ENCODE data around the gene L1CAM. TPM values are rescaled to one million over a fixed set of nuclear protein-coding genes. Genes with fewer than 3 reads are reported as not detected.

Gene L1CAM
- total RNA-seq, 1 donor from 2014 or later: 11.0 TPM

DNA sequence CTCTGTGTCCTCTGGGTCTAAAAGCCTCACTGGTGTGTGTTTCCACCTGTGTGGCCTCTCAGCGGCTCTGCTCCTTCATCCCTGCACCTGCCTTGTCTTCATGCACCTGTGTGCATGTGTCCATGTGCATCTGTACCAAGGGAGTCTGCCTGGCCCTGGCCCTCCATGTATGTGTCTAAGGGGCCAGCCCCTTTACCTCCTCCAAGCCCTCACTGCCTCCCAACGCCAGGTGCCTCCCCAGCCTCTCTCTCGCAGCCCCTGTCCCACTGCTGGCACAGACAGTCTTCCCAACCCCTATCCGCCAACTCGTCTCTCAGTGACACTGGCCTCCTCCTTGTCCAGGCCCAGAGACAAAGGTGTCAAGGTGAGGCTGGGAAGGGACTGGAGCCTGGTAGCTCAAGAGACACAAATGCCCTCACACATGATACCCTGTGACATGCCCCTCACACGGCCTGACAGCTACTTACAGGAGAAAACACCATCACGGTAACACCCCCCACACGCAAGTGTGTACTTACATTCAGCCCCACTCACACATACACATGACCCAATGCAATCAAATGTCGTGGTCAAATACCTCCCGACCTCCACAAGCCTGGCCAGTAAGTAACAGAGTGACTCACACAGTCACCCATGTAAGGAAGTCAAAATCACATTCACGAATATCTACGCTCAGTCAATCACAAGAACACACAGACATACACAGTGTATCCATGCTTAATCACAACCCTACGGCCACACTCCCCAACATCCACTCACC is 11.4 kb downstream of the L1CAM start:
- H3K4me3 Mint-ChIP-seq: no peak overlapping the region
- intact Hi-C loops (cut with micrococcal nuclease): loop anchor here (1.0 kb wide), 1 partner anchor 27 kb away; no protein-coding TSS in a partner anchor
- no peak for TF ChIP-seq CTCF (IDR thresholded peaks at IDR 0.05)
- POLR2A ChIA-PET: no interaction called here
- H3K27me3 Mint-ChIP-seq: peaks cover 24% of the 10 kb centered on the region
- CTCF ChIA-PET: no interaction called here
- H3K27ac Mint-ChIP-seq: no peak overlapping the region
- no peak for ATAC-seq (ENCODE audit: low read depth)
- H3K9me3 Mint-ChIP-seq: no peaks in the 10 kb centered on the region
- H3K4me1 Mint-ChIP-seq: peaks cover 16% of the 10 kb centered on the region
- no peak for DNase-seq
- no peaks in the 10 kb centered on the region for H3K36me3 Mint-ChIP-seq (ENCODE audit: low read depth)

DNA sequence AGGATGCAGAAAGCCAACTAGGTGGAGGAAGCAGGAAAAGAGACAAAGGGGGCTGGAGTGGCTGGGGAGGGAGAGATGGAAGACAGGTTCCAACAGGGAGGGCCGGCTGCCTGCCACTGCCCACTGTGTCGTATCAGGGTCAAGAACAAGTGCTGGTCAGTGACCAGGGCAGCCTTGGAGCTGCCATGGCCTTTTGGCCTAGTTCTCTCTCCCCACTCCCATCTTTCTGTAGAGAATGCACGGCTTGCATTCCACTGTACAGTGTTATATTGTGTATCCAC is 11.9 kb downstream of the L1CAM start:
- DNase-seq: no peak
- no peak for TF ChIP-seq CTCF (IDR thresholded peaks at IDR 0.05)
- Mint-ChIP-seq H3K27me3 (peaks cover 22% of the 10 kb centered on the region), H3K4me3 (no peak overlapping the region), H3K36me3 (ENCODE audit: low read depth) (no peaks in the 10 kb centered on the region), H3K4me1 (peaks cover 11% of the 10 kb centered on the region), H3K27ac (no peak overlapping the region), H3K9me3 (no peaks in the 10 kb centered on the region)
- ATAC-seq (ENCODE audit: low read depth): no peak
- intact Hi-C loops (cut with micrococcal nuclease): no loop called here
- POLR2A ChIA-PET: no interaction called here
- CTCF ChIA-PET: no interaction called here

- H3K4me3 Mint-ChIP-seq: no peak overlapping the region
- no peak for ATAC-seq (ENCODE audit: low read depth)
- no peak for TF ChIP-seq CTCF (IDR thresholded peaks at IDR 0.05)
- no peaks in the 10 kb centered on the region for H3K9me3 Mint-ChIP-seq
- DNase-seq: no peak
- peaks cover 17% of the 10 kb centered on the region for H3K27me3 Mint-ChIP-seq
- peaks cover 7% of the 10 kb centered on the region for H3K4me1 Mint-ChIP-seq
- intact Hi-C loops (cut with micrococcal nuclease): no loop called here
- POLR2A ChIA-PET: no interaction called here
- H3K27ac Mint-ChIP-seq: no peak overlapping the region
- no peaks in the 10 kb centered on the region for H3K36me3 Mint-ChIP-seq (ENCODE audit: low read depth)
- CTCF ChIA-PET: no interaction called here
Observed at GRCh38 chrX:153873282-153874084, 12.5 kb downstream of the L1CAM start.

- CTCF ChIA-PET: no interaction called here
- Mint-ChIP-seq H3K27me3 (peaks cover 14% of the 10 kb centered on the region), H3K9me3 (no peaks in the 10 kb centered on the region), H3K36me3 (ENCODE audit: low read depth) (no peaks in the 10 kb centered on the region), H3K27ac (no peak overlapping the region), H3K4me3 (no peak overlapping the region), H3K4me1 (peaks cover 2% of the 10 kb centered on the region)
- intact Hi-C loops (cut with micrococcal nuclease): no loop called here
- DNase-seq (no peak), ATAC-seq (ENCODE audit: low read depth) (no peak)
- no peak for TF ChIP-seq CTCF (IDR thresholded peaks at IDR 0.05)
- POLR2A ChIA-PET: interaction anchor here (0.5 kb wide), 1 partner anchor 558 kb away, joined by 3 read pairs; no protein-coding TSS in a partner anchor
Observed at GRCh38 chrX:153871946-153872878, 13.8 kb downstream of the L1CAM start.
